ENCODE measurements around the gene RABGAP1L.

DNA sequence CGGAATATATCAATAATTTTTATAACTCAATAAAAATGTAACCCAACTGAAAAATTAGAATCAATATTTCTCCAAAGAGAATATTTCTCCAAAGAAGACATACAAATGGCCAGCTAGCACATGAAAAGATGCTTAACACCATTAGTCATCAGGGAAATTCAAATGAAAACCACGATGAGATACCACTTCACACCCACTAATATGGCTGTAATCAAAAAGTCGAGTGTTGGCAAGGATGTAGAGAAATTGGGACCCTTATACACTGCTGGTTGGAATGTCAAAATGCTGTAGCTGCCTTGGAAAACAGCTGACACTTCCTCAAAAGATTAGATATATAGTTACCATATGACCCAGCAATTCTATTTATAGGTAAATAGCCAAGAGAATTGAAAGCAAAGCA, 421.5 kb downstream of the RABGAP1L start:
- TF ChIP-seq CTCF (IDR thresholded peaks at IDR 0.05) (no peak), POLR2AphosphoS5 (IDR thresholded peaks at IDR 0.05) (no peak)
